Regular cardiac myocyte (primary cell): ENCODE data around the gene SP6. TPM values are rescaled to one million over a fixed set of nuclear protein-coding genes. Genes with fewer than 3 reads are reported as not detected.

ENCODE experiments used
- total RNA-seq: library from RNA; depleted of rRNA; stranded (reverse); fragments of >200 nt; gene quantifications from 2 replicates; pipeline ENCODE4 v1.2.3, GENCODE V29; 2014

SP6 gene
- under 0.01 and 0.56 TPM in 2 replicates for total RNA-seq

GRCh38 chr17:47850692-47851573 lies at the start of gene SP6:
SP6 (minus strand) TSS chr17:47851163; CDS start chr17:47848429, 2,734 bp downstream.

GRCh38 chr17:47895856-47896671 lies 45.1 kb upstream of the SP6 start, which contains the start of gene SP2:
SP2 (plus strand) TSS chr17:47896236; CDS start chr17:47896287, 51 bp downstream.

GRCh38 chr17:47840742-47841487 lies 10.0 kb downstream of the SP6 start, which contains the start of gene SCRN2:
SCRN2 (minus strand) TSS chr17:47841273; CDS start chr17:47840843, 430 bp downstream.

GRCh38 chr17:47831003-47831933 lies 19.7 kb downstream of the SP6 start, which contains the start of the genes LRRC46 and MRPL10:
LRRC46 (plus strand) TSS chr17:47831670; CDS start chr17:47831990, 320 bp downstream.
MRPL10 (minus strand) TSS chr17:47831541; CDS start chr17:47831511, 30 bp downstream.

GRCh38 chr17:47821424-47822391 lies 29.3 kb downstream of the SP6 start, which contains the start of gene OSBPL7:
OSBPL7 (minus strand) TSS chr17:47821794; CDS start chr17:47820278, 1,516 bp downstream.

Other genes starting within 250 kb of the SP6 start
- 339 and 614 TPM in 2 replicates for gene KPNB1, start 201.2 kb downstream of the SP6 start, total RNA-seq
- gene TBKBP1, start 157.0 kb downstream of the SP6 start, total RNA-seq: 1.2 and 9.0 TPM in 2 replicates
- not detected in 2 replicates for gene TBX21, start 117.9 kb downstream of the SP6 start, total RNA-seq
- gene OSBPL7, start 29.4 kb downstream of the SP6 start, total RNA-seq: 4.2 and 9.6 TPM in 2 replicates
- gene MRPL10, start 19.6 kb downstream of the SP6 start, total RNA-seq: 14.4 and 26.6 TPM in 2 replicates
- gene LRRC46, start 19.5 kb downstream of the SP6 start, total RNA-seq: 0.19 TPM in 1 of 2 replicates, not detected in the other
- 18.2 and 32.7 TPM in 2 replicates for gene SCRN2, start 9.9 kb downstream of the SP6 start, total RNA-seq
- gene SP2, start 45.1 kb upstream of the SP6 start, total RNA-seq: 0.19 and 0.28 TPM in 2 replicates
- gene PNPO, start 90.4 kb upstream of the SP6 start, total RNA-seq: 40.0 and 59.6 TPM in 2 replicates
- gene PRR15L, start 106.7 kb upstream of the SP6 start, total RNA-seq: not detected in 2 replicates
- 63.7 and 76.5 TPM in 2 replicates for gene CDK5RAP3, start 120.0 kb upstream of the SP6 start, total RNA-seq
- gene COPZ2, start 186.6 kb upstream of the SP6 start, total RNA-seq: 49.9 and 63.3 TPM in 2 replicates
- gene NFE2L1, start 197.2 kb upstream of the SP6 start, total RNA-seq: 134 and 148 TPM in 2 replicates